MM.1S (cell line): ENCODE data around the gene HDGFL3.
"Not testable (repeated sequence)": the region's sequence is repeated elsewhere in the genome, so short reads cannot be mapped to it uniquely, and the experiment has no call there.

Experiments
- DNase-seq: peaks from one replicate; pipeline ENCODE4 v3.0.0-alpha.2; 2015
- H2AFZ ChIP-seq: fragments of 300-600 bp; sonication (generic); 2 replicates; pipeline ENCODE4 v1.6.0; 2016; ENCODE audit warnings: antibody characterized with exemption, low read length
- H3F3A ChIP-seq: fragments of 300-600 bp; sonication (generic); 2 replicates; pipeline ENCODE4 v1.6.1; 2016; ENCODE audit warnings: mild to moderate bottlenecking, antibody characterized with exemption, low read length, moderate library complexity, mixed read lengths; ENCODE audit not compliant: insufficient read depth
- H3K27ac ChIP-seq: fragments of 300-600 bp; sonication (generic); 2 replicates; pipeline ENCODE4 v1.5.1; 2016; ENCODE audit warnings: mild to moderate bottlenecking, low read length
- H3K27me3 ChIP-seq: fragments of 300-600 bp; sonication (generic); replicated peaks from 2 replicates; pipeline ENCODE4 v1.6.0; 2016; ENCODE audit warnings: low read length; ENCODE audit not compliant: insufficient read depth
- H3K36me3 ChIP-seq: fragments of 300-600 bp; sonication (generic); replicated peaks from 2 replicates; pipeline ENCODE4 v1.6.1; 2016; ENCODE audit warnings: mild to moderate bottlenecking, low read length, mixed read lengths; ENCODE audit not compliant: insufficient read depth
- H3K4me1 ChIP-seq: fragments of 300-600 bp; sonication (generic); 2 replicates; pipeline ENCODE4 v1.6.1; 2016; ENCODE audit warnings: low read length, mixed read lengths
- H3K4me2 ChIP-seq: fragments of 300-600 bp; sonication (generic); 2 replicates; pipeline ENCODE4 v1.6.0; 2016; ENCODE audit warnings: low read depth, low read length
- H3K4me3 ChIP-seq: fragments of 300-600 bp; sonication (generic); 2 replicates; pipeline ENCODE4 v1.5.1; 2016; ENCODE audit warnings: low read length, mixed read lengths
- H3K79me2 ChIP-seq: fragments of 300-600 bp; sonication (generic); 2 replicates; pipeline ENCODE4 v1.6.1; 2016; ENCODE audit warnings: mixed run types, low read length, mixed read lengths
- H3K9ac ChIP-seq: fragments of 300-600 bp; sonication (generic); 2 replicates; pipeline ENCODE4 v1.6.1; 2016; ENCODE audit warnings: low read length, mixed read lengths
- H3K9me2 ChIP-seq: fragments of 300-600 bp; sonication (generic); replicated peaks from 2 replicates; pipeline ENCODE4 v1.6.1; 2016; ENCODE audit warnings: mild to moderate bottlenecking, low read length, mixed read lengths; ENCODE audit not compliant: insufficient read depth
- H3K9me3 ChIP-seq: fragments of 300-600 bp; sonication (generic); replicated peaks from 2 replicates; pipeline ENCODE4 v1.6.1; 2016; ENCODE audit warnings: mild to moderate bottlenecking, low read length, mixed read lengths; ENCODE audit not compliant: insufficient read depth
- H4K20me1 ChIP-seq: fragments of 300-600 bp; sonication (generic); 2 replicates; pipeline ENCODE4 v1.6.1; 2016; ENCODE audit warnings: mild to moderate bottlenecking, low read length, moderate library complexity, mixed read lengths; ENCODE audit not compliant: insufficient read depth
- EZH2 ChIP-seq: fragments of 300-600 bp; sonication (generic); optimal IDR thresholded peaks from 2 replicates; pipeline ENCODE3; 2017; ENCODE audit warnings: low read depth, mild to moderate bottlenecking, antibody characterized with exemption, low read length, mixed read lengths
- EZH2phosphoT487 ChIP-seq: fragments of 300-600 bp; sonication (generic); IDR thresholded peaks from 2 replicates; pipeline ENCODE4 v1.6.1; 2018; ENCODE audit warnings: antibody characterized with exemption, low read length
- TF ChIP-seq, protein P1 (sequence below): fragments of 300-600 bp; sonication (generic); IDR thresholded peaks from 2 replicates; pipeline ENCODE4 v1.5.1; 2016; ENCODE audit warnings: antibody characterized with exemption, low read length, mixed read lengths

HDGFL3 gene

DNA sequence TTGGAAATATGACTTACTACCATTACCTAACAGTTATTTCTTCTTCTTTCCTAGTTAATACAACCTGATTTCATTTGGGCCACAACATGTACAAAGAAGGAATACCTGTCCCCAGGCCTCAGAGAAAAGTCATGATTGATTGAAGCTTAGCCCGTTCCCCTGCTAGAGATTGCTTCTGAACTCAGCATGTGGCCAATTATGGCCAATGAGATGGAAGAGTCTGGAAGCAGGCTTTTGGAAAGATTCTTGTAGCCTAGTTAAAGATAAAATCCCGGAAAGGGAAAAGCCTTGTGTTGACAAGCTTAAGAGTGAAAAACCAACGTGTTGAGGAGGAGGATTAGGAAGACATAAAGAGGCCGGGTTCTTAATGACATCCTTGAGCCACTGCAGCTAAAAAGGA, 117.2 kb downstream of the HDGFL3 start:
- Histone ChIP-seq H4K20me1 (no peaks in the 10 kb centered on the region), H3K9me3 (no peaks in the 10 kb centered on the region), H3K27ac (no peak overlapping the region), H3K9me2 (no peaks in the 10 kb centered on the region), H3K79me2 (no peaks in the 10 kb centered on the region), H3K4me2 (no peak overlapping the region), H2AFZ (no peak overlapping the region), H3F3A (no peaks in the 10 kb centered on the region), H3K4me3 (no peak overlapping the region), H3K27me3 (no peaks in the 10 kb centered on the region), H3K36me3 (no peaks in the 10 kb centered on the region), H3K9ac (no peak overlapping the region), H3K4me1 (no peaks in the 10 kb centered on the region)
- TF ChIP-seq EZH2phosphoT487 (no peak), EZH2 (no peak)
- TF ChIP-seq, protein P1, sequence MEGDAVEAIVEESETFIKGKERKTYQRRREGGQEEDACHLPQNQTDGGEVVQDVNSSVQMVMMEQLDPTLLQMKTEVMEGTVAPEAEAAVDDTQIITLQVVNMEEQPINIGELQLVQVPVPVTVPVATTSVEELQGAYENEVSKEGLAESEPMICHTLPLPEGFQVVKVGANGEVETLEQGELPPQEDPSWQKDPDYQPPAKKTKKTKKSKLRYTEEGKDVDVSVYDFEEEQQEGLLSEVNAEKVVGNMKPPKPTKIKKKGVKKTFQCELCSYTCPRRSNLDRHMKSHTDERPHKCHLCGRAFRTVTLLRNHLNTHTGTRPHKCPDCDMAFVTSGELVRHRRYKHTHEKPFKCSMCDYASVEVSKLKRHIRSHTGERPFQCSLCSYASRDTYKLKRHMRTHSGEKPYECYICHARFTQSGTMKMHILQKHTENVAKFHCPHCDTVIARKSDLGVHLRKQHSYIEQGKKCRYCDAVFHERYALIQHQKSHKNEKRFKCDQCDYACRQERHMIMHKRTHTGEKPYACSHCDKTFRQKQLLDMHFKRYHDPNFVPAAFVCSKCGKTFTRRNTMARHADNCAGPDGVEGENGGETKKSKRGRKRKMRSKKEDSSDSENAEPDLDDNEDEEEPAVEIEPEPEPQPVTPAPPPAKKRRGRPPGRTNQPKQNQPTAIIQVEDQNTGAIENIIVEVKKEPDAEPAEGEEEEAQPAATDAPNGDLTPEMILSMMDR: no peak
- DNase-seq: no peak

DNA sequence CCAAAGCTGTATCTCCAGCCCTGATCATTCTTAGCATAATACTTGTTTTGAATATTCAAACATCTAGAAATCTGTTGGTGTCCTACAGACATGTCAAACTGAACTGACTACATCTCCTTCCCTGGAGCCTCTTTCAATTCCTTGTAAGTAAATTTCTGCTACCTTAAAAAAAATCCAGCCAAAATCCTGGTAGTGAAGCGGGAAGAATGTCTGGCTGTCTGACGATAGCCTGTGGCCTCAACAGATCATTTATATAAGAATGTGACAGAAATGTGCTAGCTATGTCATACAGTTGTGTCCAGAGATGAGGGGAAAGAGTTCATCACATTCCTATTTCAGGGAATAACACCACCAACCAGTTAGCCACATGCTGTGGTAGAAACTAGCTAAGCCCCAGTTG, 118.7 kb downstream of the HDGFL3 start:
- Histone ChIP-seq H2AFZ (no peak overlapping the region), H3K9me3 (no peaks in the 10 kb centered on the region), H3K9ac (no peak overlapping the region)

DNA sequence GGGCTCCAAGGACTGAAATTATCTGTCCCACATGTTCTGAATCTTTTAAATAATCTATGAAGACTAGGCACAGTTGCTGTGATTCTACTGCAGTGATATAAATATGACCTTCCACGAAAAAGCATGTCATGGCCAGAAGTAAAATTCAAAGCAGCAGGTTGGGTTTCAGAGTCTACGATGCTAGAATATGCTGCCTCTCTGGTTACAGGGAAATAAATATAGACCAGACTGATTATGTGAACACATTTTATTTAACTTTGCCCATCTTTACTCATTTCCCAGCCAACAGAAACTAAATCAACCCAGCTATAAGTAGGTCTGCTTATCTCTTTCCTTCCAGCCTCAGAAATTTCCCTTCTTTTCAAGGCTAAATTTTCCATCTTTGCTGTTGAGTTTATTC, 120.0 kb downstream of the HDGFL3 start:
- H3K4me1 ChIP-seq: no peaks in the 10 kb centered on the region

More for the DNA sequence above, 118.7 kb downstream of the HDGFL3 start:
- no peaks in the 10 kb centered on the region for H3K36me3 ChIP-seq
- H3K27me3 ChIP-seq: no peaks in the 10 kb centered on the region
- H3F3A ChIP-seq: no peaks in the 10 kb centered on the region
- H3K4me3 ChIP-seq: no peak overlapping the region
- no peak for TF ChIP-seq EZH2phosphoT487
- no peak for TF ChIP-seq EZH2
- TF ChIP-seq, protein P1: no peak
- no peak overlapping the region for H3K27ac ChIP-seq
- no peaks in the 10 kb centered on the region for H4K20me1 ChIP-seq
- H3K4me2 ChIP-seq: no peak overlapping the region
- no peak for DNase-seq
- no peaks in the 10 kb centered on the region for H3K79me2 ChIP-seq
- H3K4me1 ChIP-seq: no peaks in the 10 kb centered on the region
- H3K9me2 ChIP-seq: no peaks in the 10 kb centered on the region

DNA sequence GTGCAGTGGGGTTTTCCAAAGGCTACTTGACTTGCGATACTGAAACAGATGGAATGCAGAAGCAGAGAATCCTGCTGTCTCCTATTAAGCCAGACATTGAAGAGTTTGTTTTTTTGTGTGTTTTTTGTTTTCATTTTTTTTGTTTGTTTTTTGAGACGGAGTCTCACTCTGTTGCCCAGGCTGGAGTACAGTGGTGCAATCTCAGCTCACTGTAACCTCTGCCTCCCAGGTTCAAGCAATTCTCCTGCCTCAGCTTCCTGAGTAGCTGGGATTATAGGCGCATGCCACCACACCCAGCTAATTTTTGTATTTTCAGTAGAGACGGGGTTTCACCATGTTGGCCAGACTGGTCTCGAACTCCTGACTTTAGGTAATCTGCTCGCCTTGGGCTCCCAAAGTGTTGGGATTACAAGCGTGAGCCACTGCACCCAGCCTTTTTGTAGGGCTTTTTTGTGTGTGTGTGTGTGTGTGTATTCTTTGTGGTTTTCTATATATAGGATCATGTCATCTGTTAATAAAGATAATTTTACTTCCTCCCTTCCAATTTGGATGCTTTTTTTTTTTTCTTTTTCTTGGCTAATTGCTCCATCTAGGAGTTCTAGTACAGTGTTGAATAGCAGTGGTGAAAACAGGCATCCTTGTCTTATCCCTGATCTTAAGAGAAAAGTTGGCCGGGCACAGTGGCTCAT, 121.6 kb downstream of the HDGFL3 start:
- not testable (repeated sequence) for DNase-seq, H3K36me3 ChIP-seq, H3F3A ChIP-seq, H3K27ac ChIP-seq, H3K9ac ChIP-seq, H3K9me3 ChIP-seq, H2AFZ ChIP-seq, H3K4me1 ChIP-seq, H3K4me3 ChIP-seq, H3K9me2 ChIP-seq, H4K20me1 ChIP-seq, H3K79me2 ChIP-seq, H3K4me2 ChIP-seq, H3K27me3 ChIP-seq

More for the DNA sequence above, 120.0 kb downstream of the HDGFL3 start:
- DNase-seq: no peak
- no peak overlapping the region for H2AFZ ChIP-seq
- TF ChIP-seq EZH2 (no peak), EZH2phosphoT487 (no peak)
- TF ChIP-seq, protein P1: no peak
- no peaks in the 10 kb centered on the region for H3K27me3 ChIP-seq
- H3K9me3 ChIP-seq: no peaks in the 10 kb centered on the region
- no peak overlapping the region for H3K9ac ChIP-seq
- H4K20me1 ChIP-seq: no peaks in the 10 kb centered on the region
- no peak overlapping the region for H3K27ac ChIP-seq
- H3K4me3 ChIP-seq: no peak overlapping the region
- H3K4me2 ChIP-seq: no peak overlapping the region
- H3K79me2 ChIP-seq: no peaks in the 10 kb centered on the region
- H3K36me3 ChIP-seq: no peaks in the 10 kb centered on the region
- H3K9me2 ChIP-seq: no peaks in the 10 kb centered on the region
- H3F3A ChIP-seq: no peaks in the 10 kb centered on the region

DNA sequence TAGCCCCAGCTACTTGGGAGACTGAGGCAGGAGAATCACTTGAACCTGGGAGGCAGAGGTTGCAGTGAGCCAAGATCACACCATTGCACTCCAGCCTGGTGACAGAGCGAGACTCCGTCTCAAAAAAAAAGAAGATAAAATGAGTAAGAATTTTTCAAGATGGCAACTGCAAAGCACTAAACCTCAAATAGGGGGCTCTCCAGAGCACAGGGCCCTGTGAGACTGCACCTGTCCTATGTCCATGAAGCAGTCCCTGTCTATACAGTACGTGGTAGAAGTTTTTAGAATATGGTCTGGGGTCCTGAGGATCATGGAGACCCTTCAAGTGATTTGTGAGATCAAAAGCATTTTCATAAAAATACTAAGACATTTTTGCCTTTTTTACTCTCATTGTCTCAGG, 122.2 kb downstream of the HDGFL3 start:
- not testable (repeated sequence) for H4K20me1 ChIP-seq, H3K4me2 ChIP-seq, H3K9me3 ChIP-seq, H3F3A ChIP-seq, H3K27me3 ChIP-seq, H3K27ac ChIP-seq, H3K9ac ChIP-seq, H3K36me3 ChIP-seq, H3K79me2 ChIP-seq, H3K9me2 ChIP-seq, DNase-seq, H3K4me1 ChIP-seq, H2AFZ ChIP-seq, H3K4me3 ChIP-seq
